MCF 10A (cell line): ENCODE results near the gene CKAP5. TPM values are rescaled to one million over a fixed set of nuclear protein-coding genes. Genes with fewer than 3 reads are reported as not detected.

Source experiments
- BruUV-seq: library from RNA; stranded (reverse); fragments of 400-500 nt; replicated peaks from 2 replicates; lab custom pipeline; 2021; lab: Mats Ljungman, UMichigan
- CTCF ChIA-PET: fragments of 300-600 bp; sonication (Branson Sonifier 250); formaldehyde crosslinking; extraction: SDS; loops from one replicate; lab custom pipeline; 2021; ENCODE audit warnings: antibody characterized with exemption, inconsistent platforms; lab: Yijun Ruan, JAX
- POLR2A ChIA-PET: fragments of 300-600, 350-650 bp; sonication (Branson Sonifier 250); formaldehyde crosslinking; extraction: SDS; loops from one replicate; lab custom pipeline; 2020; ENCODE audit warnings: antibody characterized with exemption, inconsistent platforms; lab: Yijun Ruan, JAX
- DNase-seq: peaks from one replicate; pipeline ENCODE4 v3.0.0-alpha.2; 2018; ENCODE audit not compliant: unreplicated experiment
- H3K27ac Mint-ChIP-seq: one replicate; pipeline ENCODE4 v1.8.0; 2022; ENCODE audit warnings: mild to moderate bottlenecking, low read depth, mixed read lengths; ENCODE audit not compliant: unreplicated experiment
- H3K27me3 Mint-ChIP-seq: one replicate; pipeline ENCODE4 v1.8.0; 2022; ENCODE audit warnings: mixed read lengths; ENCODE audit not compliant: insufficient read depth, unreplicated experiment
- H3K36me3 Mint-ChIP-seq: one replicate; pipeline ENCODE4 v1.8.0; 2022; ENCODE audit warnings: mild to moderate bottlenecking, moderate library complexity, mixed read lengths; ENCODE audit not compliant: insufficient read depth, unreplicated experiment
- H3K4me1 Mint-ChIP-seq: one replicate; pipeline ENCODE4 v1.8.0; 2022; ENCODE audit warnings: mixed read lengths; ENCODE audit not compliant: insufficient read depth, unreplicated experiment
- H3K4me3 Mint-ChIP-seq: one replicate; pipeline ENCODE4 v1.8.0; 2022; ENCODE audit warnings: mild to moderate bottlenecking, moderate library complexity, mixed read lengths; ENCODE audit not compliant: unreplicated experiment
- H3K9me3 Mint-ChIP-seq: one replicate; pipeline ENCODE4 v1.8.0; 2022; ENCODE audit warnings: mixed read lengths; ENCODE audit not compliant: unreplicated experiment
- CTCF ChIP-seq: fragments of 200-600 bp; IDR thresholded peaks from one replicate; pipeline ENCODE4 v1.8.0; 2022; ENCODE audit warnings: antibody characterized with exemption, mild to moderate bottlenecking; ENCODE audit not compliant: unreplicated experiment
- intact Hi-C: fragments of 100-400 bp; cut with micrococcal nuclease; formaldehyde crosslinking; loops from 2 replicates; pipeline ENCODE4 v1.14.1; 2022
- total RNA-seq: library from RNA; stranded (reverse); gene quantifications from 2 replicates; pipeline ENCODE4 v1.2.3, GENCODE V29; 2022

The CKAP5 gene
- total RNA-seq, 1 experiment from 2014 or later = 193 TPM

GRCh38 chr11:46743043-46743442 lies 103.0 kb downstream of the CKAP5 start:
- no peaks in the 10 kb centered on the region for H3K9me3 Mint-ChIP-seq
- DNase-seq = no peak
- no peaks in the 10 kb centered on the region for H3K4me1 Mint-ChIP-seq
- no TSS peak for BruUV-seq
- H3K27me3 Mint-ChIP-seq = no peaks in the 10 kb centered on the region
- TF ChIP-seq CTCF = no peak
- H3K27ac Mint-ChIP-seq = no peak overlapping the region
- H3K4me3 Mint-ChIP-seq = no peak overlapping the region
- ChIA-PET POLR2A (interaction anchor here (1.1 kb wide), 1 partner anchor 8 kb away, joined by 3 read pairs; no protein-coding TSS in a partner anchor), CTCF (no interaction called here)
- peaks cover 73% of the 10 kb centered on the region for H3K36me3 Mint-ChIP-seq
- intact Hi-C loops = no loop called here

GRCh38 chr11:46741600-46742484 lies 104.2 kb downstream of the CKAP5 start:
- no peak for TF ChIP-seq CTCF
- no peak overlapping the region for H3K27ac Mint-ChIP-seq
- peaks cover 65% of the 10 kb centered on the region for H3K36me3 Mint-ChIP-seq
- no peaks in the 10 kb centered on the region for H3K27me3 Mint-ChIP-seq
- H3K9me3 Mint-ChIP-seq = no peaks in the 10 kb centered on the region
- ChIA-PET POLR2A (interaction anchor here (0.6 kb wide), 1 partner anchor 42 kb away, joined by 3 read pairs; no protein-coding TSS in a partner anchor), CTCF (no interaction called here)
- no peak overlapping the region for H3K4me3 Mint-ChIP-seq
- intact Hi-C loops = no loop called here
- DNase-seq = no peak
- no peaks in the 10 kb centered on the region for H3K4me1 Mint-ChIP-seq
- BruUV-seq = no TSS peak

- no TSS peak for BruUV-seq
- no peak overlapping the region for H3K4me3 Mint-ChIP-seq
- intact Hi-C loops = no loop called here
- no peaks in the 10 kb centered on the region for H3K9me3 Mint-ChIP-seq
- no peaks in the 10 kb centered on the region for H3K4me1 Mint-ChIP-seq
- H3K27me3 Mint-ChIP-seq = no peaks in the 10 kb centered on the region
- POLR2A ChIA-PET = interaction anchor here (0.8 to 1.5 kb wide), 3 partner anchors 10 to 31 kb away, joined by 3 to 4 read pairs (median 3); no protein-coding TSS in a partner anchor
- H3K36me3 Mint-ChIP-seq = peaks cover 36% of the 10 kb centered on the region
- no peak for DNase-seq
- H3K27ac Mint-ChIP-seq = peak overlapping the region; percentile 18
- TF ChIP-seq CTCF = no peak
- CTCF ChIA-PET = no interaction called here
These were observed 107.2 kb downstream of the CKAP5 start for GRCh38 chr11:46738887-46739286.

- no peak for TF ChIP-seq CTCF
- POLR2A ChIA-PET = no interaction called here
- H3K4me1 Mint-ChIP-seq = no peaks in the 10 kb centered on the region
- intact Hi-C loops = no loop called here
- no peak overlapping the region for H3K27ac Mint-ChIP-seq
- H3K4me3 Mint-ChIP-seq = no peak overlapping the region
- peaks cover 27% of the 10 kb centered on the region for H3K36me3 Mint-ChIP-seq
- H3K9me3 Mint-ChIP-seq = no peaks in the 10 kb centered on the region
- CTCF ChIA-PET = interaction anchor here (0.7 kb wide), 1 partner anchor 247 kb away, joined by 3 read pairs; no protein-coding TSS in a partner anchor
- no peaks in the 10 kb centered on the region for H3K27me3 Mint-ChIP-seq
- DNase-seq = no peak
- BruUV-seq = no TSS peak
These were observed 108.4 kb downstream of the CKAP5 start for GRCh38 chr11:46737699-46738098.
